BLaER1 treated with 17β-estradiol and CSF1 and Interleukin-3, amounts not matched to agents 10 nM and 100 nM (cell line): ENCODE results near the gene EHD4.
A peak's percentile ranks its signal among the peaks of the same experiment; 100 is the strongest.

ENCODE experiments used
- H3K27ac ChIP-seq, 11 experiments: shearing (Covaris generic); formaldehyde crosslinking; 2 replicates each; pipeline ENCODE4 v1.8.1; 2022
- H3K27me3 ChIP-seq, 11 experiments: shearing (Covaris generic); formaldehyde crosslinking; 2 replicates each; pipeline ENCODE4 v1.8.1; 2022
- H3K36me3 ChIP-seq, 11 experiments: shearing (Covaris generic); formaldehyde crosslinking; 2 replicates each; pipeline ENCODE4 v1.8.1; 2022
- H3K4me1 ChIP-seq, 10 experiments: shearing (Covaris generic); formaldehyde crosslinking; 2 replicates each; pipeline ENCODE4 v1.8.1; 2022
- H3K4me2 ChIP-seq, 11 experiments: shearing (Covaris generic); formaldehyde crosslinking; 2 replicates each; pipeline ENCODE4 v1.8.1; 2022
- H3K4me3 ChIP-seq, 10 experiments: shearing (Covaris generic); formaldehyde crosslinking; 2 replicates each; pipeline ENCODE4 v1.8.1; 2022
- H3K9ac ChIP-seq, 11 experiments: shearing (Covaris generic); formaldehyde crosslinking; 2 replicates each; pipeline ENCODE4 v1.8.1; 2022
- H3K9me3 ChIP-seq, 11 experiments: shearing (Covaris generic); formaldehyde crosslinking; replicated peaks in 1 of 11; 2 replicates each; pipeline ENCODE4 v1.8.1; 2022
- H4K20me1 ChIP-seq, 11 experiments: shearing (Covaris generic); formaldehyde crosslinking; 2 replicates each; pipeline ENCODE4 v1.8.1; 2022
- Cebpa-rat ChIP-seq, 11 experiments: shearing (Covaris generic); IDR thresholded peaks; 2 replicates each; pipeline ENCODE4 v1.8.1; 2022

The EHD4 gene

DNA sequence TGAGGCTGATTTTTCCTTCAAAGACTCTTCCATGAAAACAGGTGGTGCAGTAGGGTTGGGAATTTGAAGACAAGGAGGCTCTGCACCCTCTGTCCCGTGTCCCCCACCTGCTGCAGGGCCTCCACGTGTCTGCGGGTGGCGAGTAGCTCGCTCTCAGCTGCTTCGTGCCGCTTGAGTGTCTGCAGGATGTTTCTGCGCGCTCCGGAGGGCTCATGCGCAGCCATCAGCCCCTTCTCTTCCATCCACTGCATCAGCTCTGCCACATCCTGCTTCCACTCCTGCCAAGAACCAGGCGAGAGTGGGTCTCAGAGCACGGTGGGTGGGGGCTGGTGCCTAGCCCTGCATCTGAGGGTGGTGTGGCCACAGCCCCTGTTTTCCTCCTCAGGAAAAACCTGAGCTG lies 96.3 kb downstream of the EHD4 start:
- Histone ChIP-seq H3K4me2 (peak overlapping the region in 9 of 11 experiments; percentile 26 to 88 (median 64); a peak in 18 of 22 replicates), H4K20me1 (peaks cover 0 to 21% (median 0%) of the 10 kb centered on the region in 11 experiments; a peak in 6 of 22 replicates), H3K9me3 (no peaks in the 10 kb centered on the region), H3K36me3 (no peaks in the 10 kb centered on the region), H3K27me3 (peaks cover 0 to 9% (median 2%) of the 10 kb centered on the region in 11 experiments; a peak in 9 of 22 replicates), H3K4me1 (peaks cover 0 to 51% (median 39%) of the 10 kb centered on the region in 10 experiments; a peak in 18 of 20 replicates), H3K9ac (0 out of 22 replicates have a peak overlapping the region, but pooled peaks of 1 of the 11 experiments have one; percentile 23), H3K4me3 (no peak overlapping the region), H3K27ac (no peak overlapping the region)
- TF ChIP-seq Cebpa-rat (IDR thresholded peaks at IDR 0.05) = no peak

DNA sequence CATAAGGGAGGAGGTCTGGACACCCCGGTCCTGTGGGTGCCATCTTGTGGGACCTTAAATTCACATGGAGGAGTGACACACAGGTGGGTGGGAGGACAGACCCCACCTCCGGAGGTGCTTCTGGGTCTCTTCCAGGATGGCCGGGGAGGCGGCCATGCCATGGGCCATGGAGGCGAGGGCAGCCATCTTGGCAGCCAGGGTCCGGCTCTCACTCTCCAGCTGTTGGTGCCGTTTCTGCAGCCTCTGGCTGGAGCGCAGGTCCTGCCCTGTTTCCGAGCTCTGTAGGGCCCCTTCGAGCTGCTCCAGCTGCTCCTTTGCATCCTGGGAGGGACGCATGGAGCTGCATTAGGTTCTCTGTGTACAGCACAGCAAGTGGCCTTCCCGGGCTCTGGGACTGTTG lies 97.6 kb downstream of the EHD4 start:
- H3K4me3 ChIP-seq = no peak overlapping the region
- H3K36me3 ChIP-seq = no peaks in the 10 kb centered on the region
- H3K27ac ChIP-seq = no peak overlapping the region
- no peak overlapping the region for H3K9ac ChIP-seq
- peaks cover 0 to 61% (median 44%) of the 10 kb centered on the region in 10 experiments; a peak in 18 of 20 replicates for H3K4me1 ChIP-seq
- H4K20me1 ChIP-seq = peaks cover 0 to 28% (median 0%) of the 10 kb centered on the region in 11 experiments; a peak in 5 of 22 replicates
- peak overlapping the region in 4 of 11 experiments; percentile 64 to 88 (median 77); a peak in 2 of 22 replicates for H3K4me2 ChIP-seq
- TF ChIP-seq Cebpa-rat (IDR thresholded peaks at IDR 0.05) = no peak
- peaks cover 0 to 9% (median 0%) of the 10 kb centered on the region in 11 experiments; a peak in 1 of 22 replicates for H3K27me3 ChIP-seq
- no peaks in the 10 kb centered on the region for H3K9me3 ChIP-seq

DNA sequence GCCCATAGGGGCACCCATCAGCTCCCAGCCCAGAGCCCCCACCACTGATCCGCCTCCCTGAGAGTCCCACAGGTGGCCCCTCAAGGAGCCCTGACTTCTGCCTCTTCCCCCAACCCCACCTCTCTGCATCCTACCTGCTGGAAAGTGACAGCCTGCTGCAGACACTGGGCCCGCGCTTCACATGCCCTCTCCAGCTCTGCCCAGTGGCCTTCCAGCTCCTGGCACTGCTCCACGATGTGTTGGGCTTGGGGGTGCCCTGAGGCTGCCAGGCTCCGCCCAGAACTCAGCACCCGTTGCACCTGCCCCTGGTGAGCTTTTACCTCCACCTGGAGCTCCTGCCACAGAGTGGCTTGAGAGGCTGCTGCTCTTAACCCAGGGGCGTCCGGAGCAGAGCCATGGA lies 98.6 kb downstream of the EHD4 start:
- no peak overlapping the region for H3K4me3 ChIP-seq
- H3K4me1 ChIP-seq = peaks cover 0 to 54% (median 43%) of the 10 kb centered on the region in 10 experiments; a peak in 18 of 20 replicates
- peaks cover 0 to 24% (median 0%) of the 10 kb centered on the region in 11 experiments; a peak in 5 of 22 replicates for H4K20me1 ChIP-seq
- H3K4me2 ChIP-seq = no peak overlapping the region
- TF ChIP-seq Cebpa-rat (IDR thresholded peaks at IDR 0.05) = no peak
- no peak overlapping the region for H3K9ac ChIP-seq
- H3K27me3 ChIP-seq = peaks cover 0 to 9% (median 0%) of the 10 kb centered on the region in 11 experiments; a peak in 1 of 22 replicates
- no peak overlapping the region for H3K27ac ChIP-seq
- no peaks in the 10 kb centered on the region for H3K9me3 ChIP-seq
- H3K36me3 ChIP-seq = no peaks in the 10 kb centered on the region

DNA sequence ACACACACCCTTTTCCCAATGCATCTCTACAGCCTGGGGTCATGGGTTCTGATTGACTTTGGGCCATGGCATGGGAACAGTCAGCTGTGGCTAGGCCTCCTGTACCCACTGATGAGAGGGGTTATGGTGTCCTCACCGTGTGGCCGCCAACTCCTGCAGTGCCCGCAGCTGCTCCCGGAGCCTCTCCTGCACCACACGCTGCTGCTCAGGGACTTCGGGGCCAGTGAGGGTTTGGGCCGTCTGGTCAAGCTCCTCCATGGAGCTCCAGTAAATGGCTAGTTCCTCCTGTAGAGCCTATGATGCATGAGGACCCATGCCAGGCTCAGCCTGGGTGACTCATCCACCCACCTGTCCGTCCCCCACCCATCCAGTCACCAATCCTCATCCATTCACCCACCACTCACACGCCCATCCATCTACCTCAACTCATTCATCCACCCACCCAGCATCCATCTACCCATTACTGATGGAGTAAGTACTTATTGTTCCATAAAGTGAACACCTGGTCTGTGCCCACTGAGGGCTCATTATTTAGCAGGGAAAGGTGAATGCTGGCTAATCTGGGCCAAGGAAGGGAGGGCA lies 100.1 kb downstream of the EHD4 start:
- H3K9ac ChIP-seq = no peak overlapping the region
- no peak for TF ChIP-seq Cebpa-rat (IDR thresholded peaks at IDR 0.05)
- H4K20me1 ChIP-seq = peaks cover 0 to 29% (median 0%) of the 10 kb centered on the region in 11 experiments; a peak in 5 of 22 replicates
- H3K27me3 ChIP-seq = peaks cover 0 to 9% (median 0%) of the 10 kb centered on the region in 11 experiments; a peak in 1 of 22 replicates
- H3K4me2 ChIP-seq = no peak overlapping the region
- no peaks in the 10 kb centered on the region for H3K36me3 ChIP-seq
- H3K27ac ChIP-seq = no peak overlapping the region
- H3K4me1 ChIP-seq = peaks cover 0 to 41% (median 29%) of the 10 kb centered on the region in 10 experiments; a peak in 17 of 20 replicates
- no peaks in the 10 kb centered on the region for H3K9me3 ChIP-seq
- H3K4me3 ChIP-seq = no peak overlapping the region

DNA sequence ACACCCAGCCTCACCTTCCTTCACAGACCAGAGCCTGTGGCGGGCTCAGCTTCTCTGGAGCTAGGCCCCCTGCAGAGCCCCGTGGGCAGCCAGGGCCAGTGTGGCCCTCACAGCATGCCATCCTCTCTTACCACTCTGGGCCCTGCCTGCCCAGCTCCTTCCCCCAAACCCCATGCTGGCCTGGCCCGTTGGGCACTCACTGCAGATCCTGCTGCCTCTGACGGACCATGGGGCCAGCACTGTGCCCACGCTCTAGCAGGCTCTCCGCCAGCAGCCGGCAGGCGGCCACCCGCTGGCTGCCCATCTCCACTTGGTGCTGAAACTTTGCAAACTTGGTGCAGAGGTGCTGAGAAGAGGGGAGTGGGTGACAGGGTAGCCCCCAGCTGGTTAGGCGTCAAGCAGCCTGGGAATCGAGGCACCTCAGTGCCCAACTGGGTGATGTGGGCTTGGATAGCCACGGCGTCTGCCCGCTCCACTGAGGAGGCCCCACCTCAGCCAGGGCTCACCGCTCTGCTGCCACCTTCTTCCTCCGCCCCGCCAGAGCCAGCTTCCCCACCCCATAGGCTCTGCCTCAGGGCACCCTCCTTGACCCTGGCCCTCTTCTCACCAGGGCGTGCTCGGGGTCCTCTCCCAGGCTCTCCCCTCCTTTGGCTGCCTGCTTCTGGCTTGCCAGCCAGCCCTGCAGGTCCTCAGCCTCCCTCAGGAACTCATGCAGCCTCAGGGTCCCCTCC lies 101.0 kb downstream of the EHD4 start:
- H3K27me3 ChIP-seq = peaks cover 0 to 8% (median 0%) of the 10 kb centered on the region in 11 experiments; a peak in 1 of 22 replicates

DNA sequence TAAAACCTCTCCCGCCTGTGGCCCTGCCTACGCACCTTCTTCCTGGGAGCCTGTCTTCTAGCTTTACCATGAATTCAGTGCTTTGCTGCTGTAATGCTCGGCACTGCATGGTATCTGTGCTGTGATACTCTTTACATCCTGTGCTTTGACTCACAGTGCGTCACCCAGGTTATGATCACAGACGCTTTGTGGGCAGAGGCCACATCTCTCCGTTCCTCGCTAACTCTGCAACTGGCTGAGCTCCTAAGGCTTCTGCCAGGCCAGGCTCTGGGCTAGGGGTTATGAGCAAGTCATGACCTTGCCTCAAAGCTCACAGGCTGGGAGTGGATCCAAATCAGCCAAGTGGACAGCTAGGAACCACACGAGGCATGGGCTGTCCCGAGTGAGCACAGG lies 101.7 kb downstream of the EHD4 start:
- H3K9ac ChIP-seq = no peak overlapping the region
- H3K36me3 ChIP-seq = no peaks in the 10 kb centered on the region
- H3K4me2 ChIP-seq = peak overlapping the region in 3 of 11 experiments; percentile 10 to 35 (median 29); a peak in 6 of 22 replicates
- no peak overlapping the region for H3K4me3 ChIP-seq
- TF ChIP-seq Cebpa-rat (IDR thresholded peaks at IDR 0.05) = no peak
- no peak overlapping the region for H3K27ac ChIP-seq
- peaks cover 0 to 30% (median 0%) of the 10 kb centered on the region in 11 experiments; a peak in 3 of 22 replicates for H4K20me1 ChIP-seq
- H3K27me3 ChIP-seq = 0 out of 22 replicates have a peak, but pooled peaks cover 0 to 1% (median 0%) of the 10 kb centered on the region in 11 experiments
- peaks cover 8 to 40% (median 29%) of the 10 kb centered on the region in 10 experiments; a peak in 19 of 20 replicates for H3K4me1 ChIP-seq
- no peaks in the 10 kb centered on the region for H3K9me3 ChIP-seq

More for the DNA sequence above, 101.0 kb downstream of the EHD4 start:
- Histone ChIP-seq H3K9me3 (no peaks in the 10 kb centered on the region), H3K36me3 (no peaks in the 10 kb centered on the region), H3K4me3 (no peak overlapping the region), H3K4me1 (peaks cover 2 to 40% (median 29%) of the 10 kb centered on the region in 10 experiments; a peak in 19 of 20 replicates), H4K20me1 (peaks cover 0 to 31% (median 0%) of the 10 kb centered on the region in 11 experiments; a peak in 5 of 22 replicates), H3K9ac (no peak overlapping the region), H3K27ac (no peak overlapping the region), H3K4me2 (peak overlapping the region in 3 of 11 experiments; percentile 10 to 35 (median 29); a peak in 6 of 22 replicates)
- no peak for TF ChIP-seq Cebpa-rat (IDR thresholded peaks at IDR 0.05)

DNA sequence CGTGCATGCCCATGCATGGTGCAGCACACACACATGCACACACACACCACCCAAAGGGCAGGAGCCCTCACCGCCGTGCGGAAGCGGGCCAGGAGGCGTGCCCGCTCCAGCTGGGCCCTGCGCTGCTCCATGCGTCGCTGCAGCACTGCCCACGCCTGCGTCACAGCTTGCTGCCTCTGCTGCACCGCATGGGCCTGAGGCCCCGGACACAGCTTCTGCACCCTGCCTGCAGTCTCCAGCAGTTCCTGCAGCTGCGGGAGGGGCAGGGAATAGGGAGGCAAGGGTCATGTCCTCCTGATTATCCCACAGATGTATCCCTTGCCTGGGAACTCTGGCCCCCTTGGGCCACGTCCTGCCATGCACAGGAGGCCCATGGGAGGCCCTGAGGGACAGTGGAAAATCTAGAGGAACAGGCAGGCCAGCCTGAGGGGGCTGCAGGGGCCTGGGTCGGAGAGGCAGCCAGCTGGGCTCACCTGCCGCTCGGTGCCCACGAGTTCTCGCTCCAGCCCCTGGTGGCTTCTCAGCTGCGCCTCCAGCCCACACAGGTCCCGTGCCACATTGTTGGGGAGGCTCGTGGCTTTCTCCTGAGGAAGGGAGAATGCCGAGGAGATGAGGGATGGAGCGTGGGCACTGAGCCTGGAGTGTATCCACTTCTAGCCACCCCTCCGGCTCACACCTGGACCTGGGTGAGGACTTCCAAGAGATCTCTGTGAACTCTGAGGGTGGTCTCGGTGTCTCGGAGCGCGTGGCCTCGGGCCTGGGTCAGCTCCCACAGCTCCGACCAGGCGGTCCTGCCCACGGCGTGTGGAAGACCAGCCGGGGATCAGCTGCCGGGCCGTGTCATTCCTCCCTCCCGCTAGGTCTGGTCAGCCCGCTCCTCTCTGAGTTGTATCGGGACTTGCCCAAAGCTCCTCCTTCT lies 102.3 kb downstream of the EHD4 start:
- TF ChIP-seq Cebpa-rat (IDR thresholded peaks at IDR 0.05) = no peak
- no peak overlapping the region for H3K9ac ChIP-seq
- no peak overlapping the region for H3K4me3 ChIP-seq
- no peaks in the 10 kb centered on the region for H3K27me3 ChIP-seq
- peaks cover 8 to 40% (median 27%) of the 10 kb centered on the region in 10 experiments; a peak in 19 of 20 replicates for H3K4me1 ChIP-seq
- H3K4me2 ChIP-seq = peak overlapping the region in 2 of 11 experiments; percentile 10 to 29; a peak in 5 of 22 replicates
- no peaks in the 10 kb centered on the region for H3K36me3 ChIP-seq
- no peaks in the 10 kb centered on the region for H3K9me3 ChIP-seq
- no peak overlapping the region for H3K27ac ChIP-seq
- H4K20me1 ChIP-seq = peaks cover 0 to 24% (median 0%) of the 10 kb centered on the region in 11 experiments; a peak in 2 of 22 replicates

DNA sequence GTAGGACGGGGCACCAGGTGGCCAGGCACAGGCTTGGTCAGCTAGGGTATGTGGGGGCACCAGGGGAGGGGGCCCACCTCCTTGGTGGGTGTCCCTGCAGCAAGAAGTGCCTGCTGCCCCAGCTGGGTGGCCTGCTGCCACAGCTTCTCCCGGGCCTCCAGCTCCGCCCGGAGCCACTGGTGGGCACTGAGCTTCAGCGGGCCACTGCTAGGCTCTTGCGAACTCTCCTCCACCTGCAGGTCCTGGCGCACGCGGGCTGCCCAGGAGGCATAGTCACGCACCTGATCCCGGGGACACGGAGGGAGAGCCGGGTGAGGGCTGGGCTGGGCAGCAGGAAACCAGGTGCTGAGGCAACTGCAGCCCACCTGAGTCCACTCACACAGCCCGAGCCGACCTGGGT lies 104.0 kb downstream of the EHD4 start:
- no peak overlapping the region for H3K9ac ChIP-seq
- H3K27ac ChIP-seq = no peak overlapping the region
- TF ChIP-seq Cebpa-rat (IDR thresholded peaks at IDR 0.05) = no peak
- H3K9me3 ChIP-seq = no peaks in the 10 kb centered on the region
- H3K36me3 ChIP-seq = no peaks in the 10 kb centered on the region
- H3K4me1 ChIP-seq = peaks cover 8 to 43% (median 28%) of the 10 kb centered on the region in 10 experiments; a peak in 19 of 20 replicates
- H3K4me3 ChIP-seq = no peak overlapping the region
- no peaks in the 10 kb centered on the region for H3K27me3 ChIP-seq
- H3K4me2 ChIP-seq = no peak overlapping the region
- peaks cover 0 to 16% (median 0%) of the 10 kb centered on the region in 11 experiments; a peak in 2 of 22 replicates for H4K20me1 ChIP-seq
